Hematopoietic multipotent progenitor cell treated with erythropoietin and hydrocortisone succinate and interleukin-3 and kit ligand, for 6 days (in vitro differentiated cells): ENCODE measurements around the gene PTPRN2.

ENCODE experiments used
- DNase-seq: peaks from one replicate; pipeline ENCODE4 v3.0.0-alpha.2; 2015

The PTPRN2 gene

DNA sequence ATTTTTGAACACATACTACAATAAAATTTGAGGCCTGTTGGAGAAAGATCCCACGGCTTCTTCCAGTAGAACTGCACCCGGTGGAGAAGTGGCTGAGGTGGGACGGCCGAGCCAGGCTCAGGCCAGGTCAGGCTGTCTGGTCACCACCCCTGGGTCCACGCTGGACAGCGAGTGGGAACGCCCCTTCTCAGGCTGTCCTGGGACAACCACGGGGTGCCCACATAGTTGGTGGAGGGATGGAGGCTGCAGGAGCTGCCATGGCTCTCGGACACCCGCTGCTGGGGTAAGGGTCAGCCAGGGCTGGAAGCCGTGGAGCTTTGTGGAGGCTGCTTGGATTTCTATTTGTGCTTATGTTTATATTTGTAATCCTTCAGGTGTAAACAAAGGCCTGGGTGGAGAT is 1044.3 kb downstream of the PTPRN2 start:
- no peak for DNase-seq

DNA sequence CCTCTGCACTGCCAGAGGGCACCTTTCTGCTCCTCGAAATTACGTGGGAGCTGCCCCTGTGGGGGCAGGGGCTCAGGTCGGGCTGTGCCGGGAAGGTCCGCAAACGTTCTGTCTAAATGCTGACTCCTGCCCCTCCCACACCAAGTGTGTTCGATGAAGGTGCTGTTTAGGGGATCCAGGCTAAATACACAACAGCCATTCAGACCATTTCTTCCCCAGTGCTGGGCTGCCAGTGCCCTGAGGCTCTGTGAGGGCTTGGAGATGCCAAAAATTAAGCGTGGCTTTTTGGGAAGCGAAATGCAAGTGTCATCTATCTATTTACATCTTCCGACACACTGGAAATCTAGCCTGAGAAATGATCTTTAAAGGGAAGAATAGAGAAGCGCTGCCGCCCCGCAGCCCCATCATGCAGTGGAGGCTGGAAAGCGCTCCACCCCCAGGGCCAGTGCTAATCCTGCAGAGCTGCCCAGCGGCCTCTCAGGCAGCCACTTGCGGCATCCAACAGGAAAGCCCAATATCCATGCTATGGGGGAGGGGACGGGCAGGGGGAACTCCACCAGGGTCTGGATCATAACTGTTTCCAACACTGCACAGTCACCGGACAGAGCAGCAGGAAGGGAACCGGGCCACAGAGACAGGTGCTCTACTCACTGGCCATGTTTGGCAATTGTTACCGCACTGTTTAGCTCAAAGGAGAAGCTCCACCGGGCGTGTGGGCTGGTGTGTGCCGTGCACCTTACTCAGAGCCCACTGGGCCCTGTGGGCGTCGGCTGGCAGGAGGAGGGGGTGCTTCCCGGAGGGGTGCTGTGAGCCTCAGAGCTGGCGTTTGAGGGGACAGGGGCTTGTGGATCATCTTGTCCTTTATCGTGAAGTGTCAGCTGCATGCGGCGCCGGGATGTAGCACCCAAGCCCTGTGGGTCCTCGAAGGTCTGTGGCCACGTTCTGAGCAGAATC is 1045.3 kb downstream of the PTPRN2 start:
- DNase-seq: no peak

DNA sequence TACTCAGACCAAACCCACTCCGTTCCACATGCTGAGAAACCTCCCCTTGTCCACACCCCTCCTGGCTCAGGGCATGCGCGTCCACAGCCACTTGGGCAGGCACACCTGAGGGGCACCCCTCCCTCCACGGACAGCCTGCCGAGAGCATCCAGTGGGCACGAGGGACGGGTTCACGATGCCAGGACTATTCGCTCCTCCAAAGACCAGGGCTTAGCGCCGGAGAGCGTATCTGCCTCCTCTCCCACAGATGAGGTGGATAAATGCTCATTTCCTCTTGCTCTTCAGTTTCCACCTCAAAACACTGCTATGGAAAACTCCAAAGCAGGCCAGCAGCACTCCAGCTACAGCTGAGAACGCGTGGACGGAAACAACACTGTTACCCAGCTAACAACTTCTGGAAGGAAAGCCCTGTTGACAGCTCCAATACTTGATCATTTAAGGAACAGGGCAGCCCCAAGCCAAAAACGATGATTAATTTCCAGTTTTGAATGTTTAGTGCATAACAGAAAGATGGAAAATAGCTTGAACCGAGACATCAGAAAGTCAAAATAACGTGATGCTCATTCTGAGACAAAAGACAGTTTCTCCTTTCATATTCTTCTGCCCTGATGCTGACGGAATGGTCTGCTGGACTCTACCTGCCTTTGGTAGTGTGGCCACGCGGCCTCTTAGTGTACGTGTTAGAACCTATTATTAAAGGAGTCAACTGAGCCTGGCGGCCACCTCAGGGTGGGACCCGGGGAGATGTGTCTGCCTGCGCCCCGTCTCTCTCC is 1046.1 kb downstream of the PTPRN2 start:
- DNase-seq: no peak

DNA sequence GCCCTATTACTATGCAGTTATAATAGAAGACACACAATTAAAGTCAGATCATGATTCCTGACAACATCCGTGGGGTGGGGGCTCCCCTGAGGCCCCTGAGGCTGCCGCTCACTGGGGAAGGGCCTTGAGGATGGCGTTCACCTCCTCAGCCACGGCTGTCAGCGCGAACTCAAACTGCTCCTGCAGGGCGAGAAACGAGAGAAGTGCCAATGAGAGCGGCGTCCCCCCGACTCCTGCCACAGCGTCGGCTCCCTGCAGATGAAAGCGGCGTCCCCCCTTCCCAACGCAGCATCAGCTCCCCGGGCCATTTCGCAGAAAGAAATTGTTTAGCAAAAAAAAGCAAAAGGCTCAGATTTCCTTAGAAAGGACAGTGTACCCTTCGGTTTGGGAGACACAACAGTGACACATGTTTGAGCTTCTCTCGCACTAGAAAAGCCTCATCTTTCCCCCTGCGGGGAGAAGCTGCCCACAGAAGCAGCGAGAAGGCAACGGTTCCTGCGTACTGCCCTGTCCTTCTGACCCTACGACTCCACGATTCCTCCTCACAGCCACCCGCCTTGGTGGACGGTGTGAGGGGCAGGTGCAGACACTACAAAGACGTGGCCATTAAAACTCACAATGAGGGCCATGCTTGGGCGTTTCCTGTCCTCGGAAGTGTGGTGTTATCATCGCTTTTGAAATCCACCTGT is 1046.9 kb downstream of the PTPRN2 start:
- DNase-seq: no peak

DNA sequence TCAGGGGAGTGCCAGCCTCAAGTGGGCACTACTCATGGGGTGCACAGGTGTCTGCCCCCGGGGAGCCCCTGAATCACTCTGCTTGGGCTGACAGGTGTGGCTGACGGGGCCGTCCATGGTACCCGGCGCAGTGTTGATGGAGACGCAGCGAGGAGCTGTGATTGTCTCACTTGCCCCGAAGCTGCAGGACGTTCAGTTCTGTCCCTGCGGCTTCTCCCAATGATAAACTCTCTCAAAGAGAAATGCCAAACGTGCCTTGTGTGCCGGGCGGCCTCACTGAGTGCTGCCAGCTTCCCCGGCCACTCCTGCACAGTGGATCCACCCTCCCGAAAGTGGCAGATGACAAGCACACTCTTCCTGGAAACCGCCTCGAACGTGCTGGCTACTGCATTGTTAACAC is 1047.6 kb downstream of the PTPRN2 start:
- DNase-seq: no peak

DNA sequence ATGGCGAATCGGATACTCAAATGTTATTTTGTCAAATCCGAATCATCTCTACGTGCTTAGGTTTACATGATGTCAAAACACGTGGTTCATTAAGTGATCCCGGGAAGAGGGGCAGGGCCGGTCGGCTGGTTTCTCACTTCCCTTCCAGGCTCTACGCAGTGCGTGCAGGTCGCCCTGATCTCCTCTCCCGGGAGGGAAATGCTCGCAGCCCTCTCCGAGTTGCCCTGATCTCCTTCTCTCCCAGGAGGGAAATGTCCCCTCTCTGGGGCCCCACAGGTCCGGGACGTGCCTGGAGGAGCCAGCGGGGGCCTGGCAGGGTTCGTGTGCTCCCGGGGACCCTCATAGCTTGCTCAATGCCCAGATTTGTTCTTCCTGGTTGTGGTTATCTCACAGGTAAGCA is 1048.1 kb downstream of the PTPRN2 start:
- no peak for DNase-seq

DNA sequence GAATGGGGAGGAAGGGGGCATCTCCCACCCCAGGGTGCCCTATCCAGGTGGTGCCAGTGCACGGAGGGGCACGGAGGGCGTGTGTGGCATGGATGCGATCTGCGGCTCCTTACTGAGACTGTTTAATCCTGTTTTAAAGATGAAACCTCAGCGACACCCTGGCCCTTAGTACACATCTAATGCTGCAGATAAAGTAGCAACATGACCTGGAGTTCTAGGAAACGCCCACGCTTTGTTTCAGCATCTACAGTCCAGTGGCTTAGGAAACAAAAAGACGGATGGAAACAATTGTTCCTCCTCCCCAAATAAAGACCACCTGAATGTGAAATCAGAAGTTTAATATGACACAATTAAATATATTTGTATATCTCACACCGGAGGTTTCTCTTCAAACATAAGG is 1048.9 kb downstream of the PTPRN2 start:
- no peak for DNase-seq

DNA sequence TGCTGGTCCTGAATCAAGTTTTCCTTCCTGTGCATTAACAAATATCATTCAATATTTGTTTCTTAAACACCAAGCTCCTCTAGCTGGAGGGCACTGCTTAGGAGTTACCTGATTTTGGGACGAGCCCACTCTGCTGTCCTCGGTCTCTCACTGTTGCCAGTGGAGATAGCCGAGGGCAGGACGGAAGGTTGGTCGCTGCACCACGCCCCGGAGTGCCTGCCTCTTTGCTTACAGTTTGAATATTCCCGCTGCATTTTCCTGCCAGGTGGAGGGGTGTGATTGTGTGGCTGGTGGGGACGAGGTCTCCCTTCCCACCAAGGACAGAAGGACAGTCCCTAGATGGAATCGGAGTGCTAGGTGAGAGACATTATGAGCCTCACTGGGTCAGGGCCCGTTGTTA is 1049.3 kb downstream of the PTPRN2 start:
- DNase-seq: no peak

DNA sequence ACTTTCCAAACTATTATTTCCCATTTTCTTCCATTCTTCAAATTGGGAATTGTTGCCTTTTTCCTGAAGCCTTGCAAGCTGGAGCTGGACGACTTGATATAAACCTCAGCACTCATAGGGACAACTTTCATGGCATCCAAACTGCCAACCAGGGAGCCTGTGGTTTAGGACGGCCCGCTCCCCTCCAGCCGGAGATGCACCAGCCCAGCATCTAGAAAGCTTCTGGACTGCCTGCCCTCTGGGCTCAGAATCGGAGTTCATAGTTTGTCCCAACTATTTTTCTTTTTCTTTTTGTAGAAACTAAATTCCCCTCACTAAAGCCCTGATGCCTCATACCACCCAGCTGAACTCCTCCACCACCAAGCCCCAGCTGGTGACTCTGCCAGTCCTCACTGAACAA is 1050.6 kb downstream of the PTPRN2 start:
- no peak for DNase-seq

DNA sequence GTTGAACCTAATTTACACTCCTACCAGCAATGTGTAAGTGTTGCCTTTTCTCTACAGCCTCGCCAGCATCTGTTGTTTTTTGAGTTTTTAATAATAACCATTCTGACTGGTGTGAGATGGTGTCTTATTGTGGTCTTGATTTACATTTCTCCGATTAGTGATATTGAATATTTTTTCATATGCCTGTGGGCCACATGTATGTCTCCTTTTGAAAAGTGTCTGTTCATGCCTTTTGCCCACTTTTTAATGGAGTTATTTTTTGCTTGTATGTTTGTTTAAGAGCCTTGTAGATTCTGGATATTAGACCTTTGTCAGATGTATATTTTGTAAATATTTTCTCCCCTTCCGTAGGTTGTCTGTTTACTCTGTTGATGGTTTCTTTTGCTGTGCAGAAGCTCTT is 1055.6 kb downstream of the PTPRN2 start:
- no peak for DNase-seq

DNA sequence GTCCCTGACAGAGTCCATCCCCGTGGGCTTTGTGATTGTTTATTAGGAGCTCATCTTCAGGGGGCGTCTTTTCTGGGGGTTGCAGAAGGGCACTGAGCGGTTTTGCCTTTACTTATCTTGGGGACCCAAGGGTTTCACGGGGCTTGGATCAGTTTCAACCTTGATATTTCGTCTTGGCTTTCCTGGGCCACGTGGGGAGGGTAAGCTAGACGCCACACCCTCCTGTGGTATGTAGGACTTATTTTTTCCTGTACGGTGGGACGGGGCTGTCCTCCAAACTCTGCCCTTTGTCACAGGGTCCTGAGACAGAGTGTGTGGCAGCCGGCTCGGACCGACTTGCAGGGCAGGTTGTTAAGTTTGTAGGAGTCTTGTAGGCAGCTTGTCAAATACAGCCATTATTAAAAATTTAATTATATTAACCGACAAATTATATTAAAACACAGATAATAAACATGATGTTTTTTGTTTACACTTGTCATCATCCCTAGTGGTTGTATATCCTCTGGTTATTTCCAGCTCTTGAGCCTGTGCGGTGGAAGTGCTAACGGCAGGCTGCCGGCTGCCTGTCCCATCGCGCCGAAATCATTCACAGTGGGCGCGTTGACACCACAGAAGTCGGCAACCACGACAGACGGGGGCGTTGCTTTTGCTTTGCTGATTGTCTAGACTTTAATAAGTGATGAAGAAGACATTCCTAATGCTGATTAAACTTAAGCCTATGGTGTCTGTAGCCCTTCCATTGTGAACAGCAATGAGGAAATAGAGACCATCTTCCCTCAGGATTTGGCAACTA is 1057.7 kb downstream of the PTPRN2 start:
- no peak for DNase-seq

DNA sequence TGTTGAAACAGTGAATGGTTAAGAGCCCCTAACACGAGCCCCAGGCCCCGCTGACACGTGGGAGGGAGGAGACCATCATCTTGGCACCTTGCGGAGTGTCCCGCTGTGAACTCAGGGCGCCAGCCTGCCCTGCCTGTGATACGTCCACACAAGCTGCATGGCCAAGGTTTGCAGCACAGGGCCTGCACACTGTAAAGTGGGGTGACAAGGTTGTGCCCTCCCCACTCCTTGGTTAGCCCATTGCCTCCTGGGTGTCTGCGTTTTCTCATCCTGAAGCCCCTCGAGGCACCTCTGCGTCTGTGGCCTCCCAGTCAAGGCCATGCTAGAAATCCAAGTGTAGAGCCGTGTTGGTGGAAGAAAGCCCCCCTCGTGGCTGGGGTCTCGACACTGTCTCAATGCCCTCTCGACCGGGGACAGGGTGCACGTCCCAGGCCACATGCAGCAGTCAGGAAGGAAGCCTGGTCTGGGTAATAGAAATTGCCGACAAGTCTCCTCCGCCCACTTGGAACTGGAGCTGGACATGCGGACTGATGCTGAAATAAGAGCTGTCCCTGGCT is 1058.8 kb downstream of the PTPRN2 start:
- DNase-seq: no peak

DNA sequence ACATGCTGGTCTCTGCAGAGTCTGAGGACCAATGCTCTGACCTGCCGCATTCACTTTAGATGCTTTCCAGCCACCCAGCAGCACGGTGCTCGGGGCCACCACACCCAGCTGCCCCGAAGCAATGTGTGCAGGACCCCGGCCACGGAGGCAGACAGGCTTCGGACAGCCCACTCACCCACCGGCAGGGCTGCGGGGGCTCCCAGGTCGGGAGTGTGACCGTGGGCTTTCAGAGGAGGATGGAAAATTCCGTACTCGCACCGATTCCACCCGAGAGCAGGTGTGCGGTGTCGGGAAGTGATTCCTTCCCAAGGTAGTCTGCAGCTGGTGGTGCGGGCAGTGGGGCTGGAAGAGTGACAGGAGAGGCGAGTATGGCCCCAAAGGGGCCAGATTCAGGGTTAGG is 1059.9 kb downstream of the PTPRN2 start:
- no peak for DNase-seq

DNA sequence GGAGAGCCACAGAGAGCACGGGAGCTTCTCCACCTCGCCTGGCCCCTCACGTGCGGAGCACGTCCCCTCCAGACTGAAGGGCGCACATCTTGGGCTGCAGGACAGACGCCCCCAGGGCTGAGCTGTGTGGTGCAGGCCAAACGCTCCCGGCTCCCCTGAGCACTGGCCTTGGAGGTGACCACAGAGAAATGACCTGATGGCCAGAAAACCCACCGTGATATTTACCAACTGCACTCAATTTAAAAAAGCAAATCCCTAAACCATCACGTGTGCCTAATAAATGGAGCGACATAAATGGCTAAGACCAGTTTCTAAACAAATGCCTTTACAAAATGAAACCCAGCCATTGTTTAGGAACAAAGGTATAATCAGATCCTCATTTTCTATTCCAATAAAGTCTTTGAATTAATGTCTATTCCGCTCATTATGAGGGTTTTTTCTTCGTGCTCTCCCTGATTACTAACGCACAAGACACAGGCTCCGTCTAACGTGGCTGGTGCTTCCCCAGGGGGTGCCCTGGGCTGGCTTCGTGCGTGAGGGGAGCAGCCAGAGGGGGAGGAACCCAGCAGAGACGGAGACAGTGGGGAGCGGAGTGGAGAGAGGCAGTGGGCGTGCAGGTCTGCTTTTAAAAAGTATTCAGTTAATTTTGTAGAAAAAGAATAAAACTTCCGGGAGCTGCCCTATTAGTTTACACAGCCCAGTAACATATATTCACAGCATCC is 1060.5 kb downstream of the PTPRN2 start:
- no peak for DNase-seq

DNA sequence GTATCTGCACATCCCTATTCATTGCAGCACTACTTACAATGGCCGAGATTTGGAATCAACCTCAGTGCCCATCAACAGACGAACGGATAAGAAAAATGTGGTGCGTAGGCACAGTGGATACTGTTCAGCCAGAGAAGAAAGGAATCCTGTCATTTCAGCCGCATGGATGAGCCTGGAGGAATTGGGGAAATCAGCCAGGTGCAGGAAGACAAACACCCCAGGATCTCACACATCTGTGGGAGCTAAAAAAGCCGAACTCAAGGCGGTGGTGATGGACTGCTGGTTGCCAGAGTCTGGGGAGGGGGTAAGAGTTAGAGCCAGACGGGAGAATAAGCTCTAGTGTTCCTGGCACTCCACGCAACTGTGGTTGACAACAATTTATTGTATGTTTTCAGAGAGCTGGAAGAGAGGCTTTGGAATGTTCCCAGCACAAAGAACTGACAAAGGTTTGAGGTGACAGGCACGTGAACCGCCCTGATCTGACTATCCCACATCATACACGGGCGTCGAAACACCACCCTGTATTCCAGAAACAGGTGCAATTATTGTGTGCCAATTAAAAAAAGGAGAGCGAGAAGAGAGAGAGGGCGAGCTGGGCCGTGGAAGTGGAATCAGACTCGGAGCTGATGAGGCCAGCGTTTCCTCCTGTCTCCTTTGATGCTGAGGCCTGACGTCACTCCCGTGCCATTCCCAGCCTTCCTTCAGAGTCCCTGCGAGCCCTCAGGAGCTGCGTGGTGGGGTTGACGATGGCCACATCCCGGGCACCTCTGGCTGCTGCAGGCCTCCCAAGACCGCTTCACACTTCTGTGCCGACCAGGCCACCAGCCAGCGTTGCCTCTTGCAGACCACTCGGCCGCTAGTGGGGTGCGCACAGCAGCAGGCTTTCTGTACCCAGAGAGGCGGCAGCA is 1061.4 kb downstream of the PTPRN2 start:
- no peak for DNase-seq

DNA sequence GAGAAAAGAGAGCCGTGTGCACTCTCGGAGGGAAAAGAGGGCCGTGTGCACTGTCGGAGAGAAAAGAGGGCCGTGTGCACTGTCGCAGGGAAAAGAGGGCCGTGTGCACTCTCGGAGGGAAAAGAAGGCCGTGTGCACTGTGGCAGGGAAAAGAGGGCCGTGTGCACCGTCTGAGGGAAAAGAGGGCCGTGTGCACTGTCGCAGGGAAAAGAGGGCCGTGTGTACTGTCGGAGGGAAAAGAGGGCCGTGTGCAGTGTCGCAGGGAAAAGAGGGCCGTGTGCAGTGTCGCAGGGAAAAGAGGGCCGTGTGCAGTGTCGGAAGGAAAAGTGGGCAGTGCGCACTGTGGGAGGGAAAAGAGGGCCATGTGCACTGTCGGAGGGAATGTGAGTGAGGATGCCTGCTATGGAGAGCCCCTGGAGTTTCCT is 1062.1 kb downstream of the PTPRN2 start:
- peak; percentile 63 for DNase-seq

DNA sequence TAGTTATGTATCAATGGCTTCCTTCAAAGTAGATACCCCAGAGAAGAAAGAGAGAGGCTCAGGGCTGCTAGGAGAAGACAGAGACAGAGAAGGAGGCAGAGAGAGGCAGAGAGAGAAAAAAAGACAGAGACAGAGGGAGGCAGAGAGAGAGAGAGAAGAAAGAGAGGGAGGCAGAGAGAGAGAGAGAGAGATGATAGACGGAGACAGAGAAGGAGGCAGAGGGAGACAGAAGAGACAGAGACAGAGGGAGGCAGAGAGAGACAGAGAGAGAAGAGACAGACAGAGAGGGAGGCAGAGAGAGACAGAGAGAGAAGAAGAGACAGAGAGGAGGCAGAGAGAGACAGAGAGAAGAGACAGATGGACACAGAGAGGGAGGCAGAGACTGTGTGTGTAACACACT is 1062.9 kb downstream of the PTPRN2 start:
- DNase-seq: no peak

DNA sequence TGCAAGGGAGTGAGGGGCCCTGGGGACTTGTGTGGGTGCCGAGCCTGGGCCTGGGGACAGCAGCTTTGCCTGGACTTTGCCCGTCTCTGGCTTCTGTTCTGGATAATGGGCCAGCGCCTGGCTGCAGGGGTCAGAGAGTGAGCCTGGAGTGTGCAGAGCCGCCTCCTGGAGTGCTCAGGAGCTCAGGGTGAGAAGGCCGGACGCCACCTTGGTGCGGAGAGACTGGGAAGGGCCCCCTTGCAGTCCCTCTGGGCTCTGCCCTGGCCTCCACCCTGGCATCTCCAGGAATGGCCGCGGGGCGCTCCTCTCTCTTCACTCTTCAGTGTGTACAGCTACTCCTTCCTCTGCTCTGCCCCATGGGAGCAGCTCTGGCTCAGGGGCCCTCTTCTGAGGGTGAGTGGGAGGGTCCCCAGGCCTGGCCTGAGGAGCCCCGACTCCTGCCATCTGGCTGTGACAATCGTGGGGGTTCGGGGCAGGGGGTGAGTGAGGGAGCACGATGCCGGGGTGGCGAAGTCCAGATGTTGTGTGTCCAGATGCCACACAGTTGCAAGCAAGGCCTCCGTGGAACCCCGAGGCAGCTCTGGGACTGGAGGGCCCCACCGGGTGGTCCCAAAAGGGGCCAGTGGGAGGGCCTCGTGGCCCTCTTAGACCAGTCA is 1063.7 kb downstream of the PTPRN2 start:
- no peak for DNase-seq

DNA sequence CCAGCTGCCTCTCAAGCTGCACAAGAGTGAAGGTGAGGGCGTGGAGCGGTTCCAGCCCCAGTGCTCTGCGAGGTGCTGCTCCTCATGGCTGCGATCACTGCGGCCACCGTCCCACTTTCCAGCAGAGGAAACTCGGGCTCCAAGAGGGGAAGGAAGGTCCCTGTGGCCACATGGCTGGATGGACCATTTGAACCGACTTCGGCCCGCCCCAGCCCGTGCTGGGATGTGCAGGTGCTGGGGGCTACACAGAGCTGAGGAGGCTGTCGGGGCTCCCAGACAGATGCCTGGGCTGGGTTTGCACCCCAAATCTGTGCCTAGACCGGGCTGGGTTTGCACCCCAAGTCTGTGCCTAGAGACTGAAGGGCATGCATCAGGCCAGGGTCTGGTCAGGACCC is 1064.3 kb downstream of the PTPRN2 start:
- no peak for DNase-seq

DNA sequence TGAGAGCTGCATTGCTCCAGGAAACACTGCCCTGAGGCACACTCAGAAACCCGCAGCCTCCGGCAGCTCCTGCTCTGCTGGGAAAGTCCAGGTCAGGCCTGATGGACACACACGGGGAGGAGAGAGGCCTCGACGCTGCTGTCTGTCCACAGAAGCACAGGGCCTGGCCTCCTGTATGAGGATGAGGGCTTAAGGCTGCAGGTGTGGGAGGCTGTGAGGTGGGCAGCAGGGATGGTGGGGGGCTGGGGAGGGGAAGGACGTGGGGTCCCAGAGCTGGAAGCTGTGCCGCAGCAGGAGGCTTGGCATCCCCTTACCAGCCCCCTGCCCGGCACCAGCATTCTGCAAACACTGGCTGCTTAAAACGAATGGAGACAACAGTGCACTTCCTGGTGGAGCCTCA is 1064.7 kb downstream of the PTPRN2 start:
- DNase-seq: no peak
